Measurements from ENCODE around the gene CREBRF.
"Not testable (repeated sequence)": the region's sequence is repeated elsewhere in the genome, so short reads cannot be mapped to it uniquely, and the experiment has no call there.

CREBRF gene

GRCh38 chr5:173078878-173079277, 22.7 kb downstream of the CREBRF start:
- DNase-seq (ENCODE audit: low read depth in 2 of 2) = no peak

DNA sequence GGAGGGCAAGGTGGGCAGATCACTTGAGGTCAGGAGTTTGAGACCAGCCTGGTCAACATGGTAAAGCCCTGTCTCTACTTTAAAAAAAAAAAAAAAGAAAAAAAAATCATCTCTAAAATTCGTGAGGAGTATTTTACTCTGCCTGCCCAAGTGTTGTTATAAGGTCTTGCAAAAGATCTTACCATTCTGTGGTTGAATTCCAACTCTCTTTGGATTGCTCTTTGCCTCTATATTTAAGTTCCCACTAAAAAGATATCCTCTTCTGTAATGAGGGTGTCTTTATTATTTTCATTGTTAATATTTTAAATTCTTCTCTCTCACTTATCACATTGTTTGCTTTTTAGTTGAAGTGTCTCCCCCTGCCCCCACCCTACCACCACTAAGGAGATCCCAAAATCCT, 33.4 kb downstream of the CREBRF start:
- no peak for DNase-seq (ENCODE audit: low read depth in 2 of 2)

DNA sequence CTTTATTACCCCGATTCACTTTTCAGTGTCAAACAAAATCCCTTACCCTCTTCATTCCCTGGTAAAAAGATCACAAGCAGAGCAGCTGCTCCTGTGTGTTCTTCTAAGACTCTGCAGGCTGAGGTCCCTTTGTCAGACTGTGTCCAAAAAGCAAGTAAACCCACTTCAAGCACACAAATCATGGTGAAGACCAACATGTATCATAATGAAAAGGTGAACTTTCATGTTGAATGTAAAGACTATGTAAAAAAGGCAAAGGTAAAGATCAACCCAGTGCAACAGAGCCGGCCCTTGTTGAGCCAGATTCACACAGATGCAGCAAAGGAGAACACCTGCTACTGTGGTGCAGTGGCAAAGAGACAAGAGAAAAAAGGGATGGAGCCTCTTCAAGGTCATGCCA, 34.5 kb downstream of the CREBRF start:
- DNase-seq (ENCODE audit: low read depth in 2 of 2) = no peak

DNA sequence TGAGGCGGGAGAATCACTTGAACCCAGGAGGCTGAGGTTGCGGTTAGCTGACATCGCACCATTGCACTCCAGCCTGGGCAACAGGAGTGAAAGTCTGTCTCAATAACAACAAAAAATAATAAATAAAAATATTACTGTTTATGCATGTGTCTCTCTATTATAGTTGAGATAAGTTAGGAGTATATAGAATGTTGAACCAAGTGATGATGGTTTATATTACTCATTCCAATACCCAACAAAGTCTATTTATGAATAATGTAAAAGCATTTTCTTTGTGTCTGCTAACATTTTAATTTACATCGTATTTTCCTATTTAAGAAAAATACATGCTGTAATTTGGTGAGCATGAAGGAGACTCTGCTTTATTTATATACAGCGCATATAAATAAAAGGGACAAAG, 35.8 kb downstream of the CREBRF start:
- no peak for DNase-seq (ENCODE audit: low read depth in 2 of 2)

GRCh38 chr5:173093606-173094005, 37.5 kb downstream of the CREBRF start:
- no peak for DNase-seq (ENCODE audit: low read depth in 2 of 2)

GRCh38 chr5:173094012-173094661, 38.0 kb downstream of the CREBRF start:
- no peak for DNase-seq (ENCODE audit: low read depth in 2 of 2)

- DNase-seq (ENCODE audit: low read depth in 2 of 2) = no peak
Observed at GRCh38 chr5:173098787-173099186, 42.6 kb downstream of the CREBRF start.

GRCh38 chr5:173099461-173099860, 43.3 kb downstream of the CREBRF start:
- no peak for DNase-seq (ENCODE audit: low read depth in 2 of 2)

DNA sequence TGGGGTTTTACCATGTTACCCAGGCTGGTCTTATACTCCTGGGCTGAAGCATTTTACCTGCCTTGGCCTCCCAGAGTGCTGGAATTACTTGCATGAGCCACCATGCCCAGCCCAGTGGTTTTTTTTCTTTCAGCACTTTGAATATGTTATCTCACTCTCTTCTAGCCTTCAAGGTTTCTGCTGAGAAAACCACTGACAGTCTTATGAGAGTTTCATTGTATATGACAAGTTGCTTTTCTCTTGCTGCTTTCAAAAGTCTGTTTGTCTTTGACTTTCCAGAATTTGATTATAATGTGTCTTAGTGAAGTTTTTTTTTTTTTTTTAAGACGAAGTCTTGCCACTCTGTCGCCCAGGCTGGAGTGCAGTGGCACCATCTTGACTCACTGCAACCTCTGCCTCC, 45.1 kb downstream of the CREBRF start:
- no peak for DNase-seq (ENCODE audit: low read depth in 2 of 2)

DNA sequence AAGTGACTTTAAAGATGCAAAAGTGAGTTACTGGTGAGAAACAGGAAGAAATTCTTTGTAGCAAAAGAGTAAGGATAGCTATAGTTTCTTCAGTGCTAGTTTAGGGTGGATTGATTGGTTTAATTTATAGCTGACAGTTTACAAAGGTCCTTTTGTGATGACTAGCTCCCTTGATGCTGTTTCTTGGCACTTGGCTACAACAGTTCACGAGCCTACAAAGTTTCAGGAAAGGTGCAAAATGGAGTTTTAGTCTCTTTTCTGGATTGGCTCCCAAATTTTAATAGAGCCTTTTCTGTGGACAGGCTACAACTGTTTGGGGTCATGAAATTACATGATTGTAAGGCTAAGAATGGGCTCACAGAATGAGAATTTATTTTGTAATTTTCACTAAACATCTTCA, 47.3 kb downstream of the CREBRF start:
- DNase-seq (ENCODE audit: low read depth in 2 of 2) = no peak

GRCh38 chr5:173108914-173109313, 52.8 kb downstream of the CREBRF start:
- no peak for DNase-seq (ENCODE audit: low read depth in 2 of 2)

GRCh38 chr5:173114536-173114935, 58.4 kb downstream of the CREBRF start:
- no peak for DNase-seq (ENCODE audit: low read depth in 2 of 2)

- DNase-seq (ENCODE audit: low read depth in 2 of 2) = no peak
Observed at GRCh38 chr5:173119719-173120118, 63.6 kb downstream of the CREBRF start.

GRCh38 chr5:173123416-173123815, 67.3 kb downstream of the CREBRF start:
- no peak for DNase-seq (ENCODE audit: low read depth in 2 of 2)

GRCh38 chr5:173132166-173132565, 76.0 kb downstream of the CREBRF start:
- DNase-seq (ENCODE audit: low read depth in 2 of 2) = not testable (repeated sequence)

DNA sequence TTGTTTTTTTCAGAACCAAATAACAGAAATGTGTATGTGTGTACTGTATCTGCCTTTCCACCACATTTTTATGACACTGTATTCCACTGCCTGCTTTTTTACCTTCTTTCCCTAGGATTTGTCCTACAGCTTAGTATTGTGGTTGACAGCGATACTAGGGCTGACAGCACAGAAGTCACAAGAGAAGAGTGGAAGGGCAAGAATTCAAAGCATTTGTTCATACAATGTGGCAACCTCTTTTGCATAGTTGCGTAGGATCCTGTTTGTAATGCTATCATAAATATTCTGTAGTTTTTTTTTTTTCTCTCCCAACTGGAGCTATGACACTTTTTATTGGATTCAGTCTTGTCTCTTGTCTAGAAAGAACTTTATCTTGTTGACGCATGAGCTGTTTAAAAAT, 82.6 kb downstream of the CREBRF start:
- DNase-seq (ENCODE audit: low read depth in 2 of 2) = no peak

DNA sequence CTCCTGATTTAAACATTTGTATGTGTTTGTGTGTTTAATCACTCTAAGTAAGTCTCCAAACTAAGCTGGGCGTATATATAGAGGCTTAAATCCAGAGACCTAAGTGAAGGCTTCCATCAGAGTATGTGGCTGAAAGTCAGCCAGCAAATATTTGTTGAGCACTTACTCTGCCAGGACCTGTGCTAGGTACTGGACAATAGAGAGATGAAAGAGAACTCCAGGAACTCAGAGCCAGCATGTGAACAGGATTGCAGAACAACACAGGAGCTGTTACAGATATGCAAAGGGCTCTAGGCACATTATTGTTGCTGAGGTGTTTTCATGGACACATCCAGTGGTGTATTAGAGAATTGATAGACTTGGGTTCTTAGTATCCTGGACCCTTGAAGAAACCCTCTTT, 83.5 kb downstream of the CREBRF start:
- no peak for DNase-seq (ENCODE audit: low read depth in 2 of 2)

DNA sequence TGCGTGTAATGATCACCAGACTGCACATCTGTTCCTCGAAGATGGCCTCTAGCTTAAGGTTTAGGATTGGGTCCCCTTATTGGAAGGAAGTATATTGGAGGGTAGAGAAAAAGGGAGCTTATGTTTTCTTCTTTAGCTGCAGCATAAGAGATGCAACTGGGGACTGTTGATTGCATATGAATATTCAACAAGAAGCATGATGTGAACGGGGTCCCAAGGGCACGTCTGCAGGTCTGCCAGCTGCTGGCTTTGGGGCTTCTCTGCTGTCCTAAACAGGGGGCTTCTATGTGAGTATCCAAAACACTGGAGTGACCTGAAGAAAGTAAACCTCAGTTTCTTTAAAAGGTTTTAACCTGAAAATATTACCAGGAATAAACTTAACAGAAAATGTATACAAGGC, 84.6 kb downstream of the CREBRF start:
- DNase-seq (ENCODE audit: low read depth in 2 of 2) = no peak

DNA sequence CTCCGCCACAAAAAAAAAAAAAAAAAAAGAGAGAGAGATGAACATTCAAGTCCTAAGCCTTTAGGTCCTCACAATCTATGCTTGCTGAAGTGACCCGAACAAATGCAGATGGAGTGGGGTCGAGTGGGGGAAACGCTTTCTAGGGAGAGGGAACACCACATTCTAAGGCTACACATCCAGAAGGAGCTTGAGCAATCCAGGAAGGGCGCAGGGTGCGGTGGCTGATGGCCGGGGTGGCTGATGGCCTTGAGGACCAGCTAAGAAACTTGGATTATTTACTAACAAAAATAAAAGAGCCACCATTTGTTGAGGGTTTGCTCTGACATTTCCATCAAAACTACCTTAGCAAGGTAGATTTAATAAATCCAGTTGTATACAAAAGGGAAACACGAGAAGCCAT, 87.4 kb downstream of the CREBRF start:
- no peak for DNase-seq (ENCODE audit: low read depth in 2 of 2)

- peak; percentile 89 to 92 for DNase-seq (ENCODE audit: low read depth in 2 of 2)
Observed at GRCh38 chr5:173144200-173145176, 88.3 kb downstream of the CREBRF start, which contains the start of gene BNIP1. Gene BNIP1 (plus strand): TSS chr5:173144531. CDS start chr5:173144546, 15 bp downstream.

DNA sequence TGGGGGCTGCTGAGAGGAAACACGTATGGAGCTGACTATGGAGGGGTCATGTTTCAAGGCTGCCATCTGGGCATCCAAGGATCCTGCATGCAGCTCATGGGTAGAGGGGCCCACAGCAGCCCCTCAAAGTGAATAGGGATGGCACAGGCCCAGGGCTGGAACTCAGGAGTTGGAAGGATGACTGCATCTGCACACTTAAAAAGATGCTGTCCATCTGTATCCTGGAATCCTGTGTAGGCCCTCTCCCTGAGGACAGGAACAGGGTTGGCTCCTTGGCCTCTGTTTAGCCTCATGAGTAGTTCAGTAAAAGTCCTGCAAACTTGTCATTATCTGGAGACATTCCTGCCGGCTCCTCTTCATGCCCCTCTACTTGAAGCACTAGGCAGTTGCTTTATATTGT, 92.2 kb downstream of the CREBRF start:
- DNase-seq (ENCODE audit: low read depth in 2 of 2) = no peak

GRCh38 chr5:173152547-173152946, 96.4 kb downstream of the CREBRF start:
- no peak for DNase-seq (ENCODE audit: low read depth in 2 of 2)

- DNase-seq (ENCODE audit: low read depth in 2 of 2) = no peak
Observed at GRCh38 chr5:173153842-173154241, 97.7 kb downstream of the CREBRF start.

All from stimulated activated CD8-positive, alpha-beta memory T cell treated with anti-CD3 and anti-CD28 coated beads, Interleukin-15, amount 100 ng/mL, for 48 hours (primary cell).